IMR-90 (cell line): ENCODE measurements around the gene EMX2. TPM values are rescaled to one million over a fixed set of nuclear protein-coding genes. Genes with fewer than 3 reads are reported as not detected.

Experiments used
- ATAC-seq: fragments of 200-7000 bp; cut with Tn5 transposase; 2 replicates; pipeline ENCODE4 v1.9.1; 2020; ENCODE audit warnings: low read depth, mild to moderate bottlenecking, moderate library complexity
- BruUV-seq: library from RNA; stranded (reverse); fragments of 400-500 nt; replicated peaks from 2 replicates; lab custom pipeline; 2021; lab: Mats Ljungman, UMichigan
- CTCF ChIA-PET: fragments of 300-600 bp; formaldehyde crosslinking; extraction: SDS; loops from one replicate; lab custom pipeline; 2021; ENCODE audit warnings: antibody characterized with exemption; lab: Yijun Ruan, JAX
- POLR2A ChIA-PET: fragments of 300-600 bp; sonication (Branson Sonifier 250); formaldehyde crosslinking; loops from one replicate; lab custom pipeline; 2022; ENCODE audit warnings: antibody characterized with exemption; ENCODE audit not compliant: unreplicated experiment; lab: Charles Lee
- DNase-seq: peaks from one replicate; pipeline ENCODE4 v3.0.0; 2013
- H2AFZ ChIP-seq: replicated peaks from 2 replicates; pipeline ENCODE3; 2013; ENCODE audit warnings: low read length, mild to moderate bottlenecking; ENCODE audit not compliant: poor library complexity
- H2AK5ac ChIP-seq: 2 replicates; pipeline ENCODE4 v1.6.1; 2013; ENCODE audit warnings: low read depth, low read length, inconsistent platforms
- H2AK9ac ChIP-seq: replicated peaks from 2 replicates; pipeline ENCODE3; 2013; ENCODE audit warnings: mild to moderate bottlenecking, low read depth, low read length, moderate library complexity; ENCODE audit not compliant: poor library complexity
- H2BK120ac ChIP-seq: 2 replicates; pipeline ENCODE4 v1.6.1; 2013; ENCODE audit warnings: low read depth, low read length, inconsistent platforms
- H2BK15ac ChIP-seq: 3 replicates; pipeline ENCODE4 v1.6.1; 2013; ENCODE audit warnings: low read depth, low read length, inconsistent platforms
- H2BK20ac ChIP-seq: 2 replicates; pipeline ENCODE4 v1.6.1; 2013; ENCODE audit warnings: low read depth, mild to moderate bottlenecking, inconsistent platforms, low read length, moderate library complexity
- H2BK5ac ChIP-seq: 2 replicates; pipeline ENCODE4 v1.6.1; 2013; ENCODE audit warnings: mild to moderate bottlenecking, low read depth, low read length, inconsistent platforms; ENCODE audit not compliant: poor library complexity, severe bottlenecking
- H3K14ac ChIP-seq: replicated peaks from 2 replicates; pipeline ENCODE4 v1.6.1; 2013; ENCODE audit warnings: low read depth, low read length, inconsistent platforms
- H3K18ac ChIP-seq: 2 replicates; pipeline ENCODE4 v1.6.1; 2013; ENCODE audit warnings: low read depth, low read length, control low read depth
- H3K23ac ChIP-seq: 2 replicates; pipeline ENCODE4 v1.6.1; 2013; ENCODE audit warnings: low read depth, low read length, inconsistent platforms
- H3K27ac ChIP-seq: 2 replicates; pipeline ENCODE4 v1.5.1; 2013; ENCODE audit warnings: mild to moderate bottlenecking, control low read depth, low read length; ENCODE audit not compliant: insufficient read depth
- H3K27me3 ChIP-seq: 2 replicates; pipeline ENCODE4 v1.6.1; 2013; ENCODE audit warnings: low read length; ENCODE audit not compliant: control insufficient read depth, insufficient read depth
- H3K36me3 ChIP-seq: 2 replicates; pipeline ENCODE4 v1.6.1; 2013; ENCODE audit warnings: low read length, mixed read lengths; ENCODE audit not compliant: control insufficient read depth, insufficient read depth
- H3K4ac ChIP-seq: 2 replicates; pipeline ENCODE4 v1.6.1; 2013; ENCODE audit warnings: low read depth, low read length, inconsistent platforms
- H3K4me1 ChIP-seq: 2 replicates; pipeline ENCODE4 v1.6.1; 2013; ENCODE audit warnings: low read length, mixed read lengths; ENCODE audit not compliant: control insufficient read depth, insufficient read depth
- H3K4me2 ChIP-seq: 2 replicates; pipeline ENCODE4 v1.6.1; 2013; ENCODE audit warnings: low read depth, mild to moderate bottlenecking, control low read depth, low read length, moderate library complexity
- H3K4me3 ChIP-seq: 2 replicates; pipeline ENCODE4 v1.5.1; 2013; ENCODE audit warnings: low read depth, mild to moderate bottlenecking, control low read depth, low read length, moderate library complexity; ENCODE audit not compliant: insufficient read depth
- H3K56ac ChIP-seq: 2 replicates; pipeline ENCODE4 v1.6.1; 2013; ENCODE audit warnings: low read length, inconsistent platforms; ENCODE audit not compliant: insufficient read depth; ENCODE audit errors: extremely low read depth
- H3K79me1 ChIP-seq, 2 experiments: 2 replicates each; pipeline ENCODE4 v1.6.1; 2013; ENCODE audit warnings: low read length in 2 of 2, inconsistent platforms in 1 of 2, low read depth in 1 of 2
- H3K9ac ChIP-seq: 2 replicates; pipeline ENCODE4 v1.6.1; 2013; ENCODE audit warnings: low read depth, low read length, control low read depth
- H3K9me1 ChIP-seq: 2 replicates; pipeline ENCODE4 v1.6.1; 2013; ENCODE audit warnings: low read length, inconsistent platforms; ENCODE audit not compliant: insufficient read depth
- H3K9me3 ChIP-seq: 2 replicates; pipeline ENCODE4 v1.6.1; 2013; ENCODE audit warnings: low read length; ENCODE audit not compliant: control insufficient read depth, insufficient read depth
- H4K20me1 ChIP-seq: 2 replicates; pipeline ENCODE4 v1.6.1; 2013; ENCODE audit warnings: low read length, inconsistent platforms; ENCODE audit not compliant: insufficient read depth
- H4K5ac ChIP-seq: 2 replicates; pipeline ENCODE4 v1.6.1; 2013; ENCODE audit warnings: mild to moderate bottlenecking, low read depth, low read length, control low read depth
- H4K8ac ChIP-seq, 2 experiments: 2 replicates each; pipeline ENCODE4 v1.6.1; 2013; ENCODE audit warnings: low read depth in 2 of 2, low read length in 2 of 2, control low read depth in 1 of 2, inconsistent platforms in 1 of 2
- H4K91ac ChIP-seq: 2 replicates; pipeline ENCODE4 v1.6.1; 2013; ENCODE audit warnings: low read depth, low read length, inconsistent platforms; ENCODE audit not compliant: insufficient read depth
- BHLHE40 ChIP-seq: fragments of 150-350 bp; IDR thresholded peaks from 2 replicates; pipeline ENCODE4 v1.6.1; 2016; ENCODE audit warnings: mild to moderate bottlenecking, low read depth, low read length
- ELK1 ChIP-seq: fragments of 150-350 bp; IDR thresholded peaks from 2 replicates; pipeline ENCODE4 v1.6.1; 2016; ENCODE audit warnings: low read depth, mild to moderate bottlenecking, low read length, moderate library complexity, borderline replicate concordance
- FOS ChIP-seq: fragments of 150-350 bp; IDR thresholded peaks from 2 replicates; pipeline ENCODE4 v1.6.1; 2016; ENCODE audit warnings: low read depth, low read length
- MAFK ChIP-seq: IDR thresholded peaks from 2 replicates; pipeline ENCODE4 v1.6.1; 2012; ENCODE audit warnings: low read depth, low read length, improper control_type of control experiment
- RAD21 ChIP-seq: IDR thresholded peaks from 2 replicates; pipeline ENCODE4 v1.6.1; 2012; ENCODE audit warnings: low read length, improper control_type of control experiment
- RCOR1 ChIP-seq: IDR thresholded peaks from 2 replicates; pipeline ENCODE4 v1.6.1; 2012; ENCODE audit warnings: mild to moderate bottlenecking, low read length, improper control_type of control experiment; ENCODE audit not compliant: insufficient replicate concordance
- RFX5 ChIP-seq: IDR thresholded peaks from 2 replicates; pipeline ENCODE4 v1.8.0; 2012; ENCODE audit warnings: low read depth, mild to moderate bottlenecking, low read length, moderate library complexity
- WGBS, 2 experiments: methylation state at CpG; one replicate each; pipeline versions ENCODE4 v1.1.5 to v1.1.7; 2013; ENCODE audit warnings: missing lambda C conversion rate in 2 of 2; ENCODE audit not compliant: insufficient read length in 1 of 2; ENCODE audit errors: extremely low coverage in 2 of 2; 5-methylcytosine and 5-hydroxymethylcytosine counted together
- dilution Hi-C: fragments of 300-500 bp; cut with HindIII; formaldehyde crosslinking; loops from one replicate; pipeline ENCODE4 v1.14.3; 2018; ENCODE audit warnings: low sequenced_read_pairs; ENCODE audit not compliant: unreplicated experiment
- in situ Hi-C: fragments of 300-500 bp; cut with MboI; formaldehyde crosslinking; loops from 3 replicates; pipeline ENCODE4 v1.14.3; 2019; ENCODE audit warnings: low sequenced_read_pairs, inconsistent platforms, mixed read lengths
- intact Hi-C: fragments of 100-400 bp; cut with micrococcal nuclease; formaldehyde crosslinking; loops from 2 replicates; pipeline ENCODE4 v1.10.0; 2022
- polyA plus RNA-seq, 3 experiments: library from polyadenylated mRNA; depleted of rRNA; stranded (reverse); fragments of >200 nt; gene quantifications; 2 replicates each; pipeline ENCODE4 v1.2.3, GENCODE V29; 2012; ENCODE audit warnings: low replicate concordance in 1 of 3
- total RNA-seq: library from RNA; depleted of rRNA; stranded (reverse); fragments of >200 nt; gene quantifications from 2 replicates; pipeline ENCODE4 v1.2.3, GENCODE V29; 2012

The EMX2 gene
- total and polyA plus RNA-seq, 2 of the 4 experiments (the other 2 are of a cell fraction) = not detected

GRCh38 chr10:117562220-117562619, 19.7 kb downstream of the EMX2 start:
- Histone ChIP-seq H3K4me3 (no peak overlapping the region), H3K27me3 (no peaks in the 10 kb centered on the region), H3K18ac (no peak overlapping the region), H3K4me2 (no peak overlapping the region), H3K4me1 (no peaks in the 10 kb centered on the region), H4K5ac (no peak overlapping the region), H4K20me1 (no peaks in the 10 kb centered on the region), H3K79me1 (no peaks in the 10 kb centered on the region), H3K27ac (no peak overlapping the region), H2BK15ac (no peak overlapping the region), H3K4ac (no peak overlapping the region), H4K91ac (no peak overlapping the region), H3K9me3 (peaks cover 5% of the 10 kb centered on the region; the same call in 1 of the 2 replicates), H2AFZ (no peak overlapping the region), H3K56ac (no peak overlapping the region), H3K14ac (no peak overlapping the region), H4K8ac (no peak overlapping the region), H2AK5ac (no peak overlapping the region), H3K9me1 (no peaks in the 10 kb centered on the region), H2AK9ac (no peak overlapping the region), H2BK20ac (no peak overlapping the region), H2BK5ac (no peak overlapping the region), H3K23ac (no peak overlapping the region), H3K36me3 (no peaks in the 10 kb centered on the region), H2BK120ac (no peak overlapping the region), H3K9ac (no peak overlapping the region)
- ATAC-seq = no peak
- in situ Hi-C loops (no loop called here), intact Hi-C loops (no loop called here), dilution Hi-C loops (no loop called here)
- ChIA-PET POLR2A (no interaction called here), CTCF (no interaction called here)
- 80% methylated on average over 1 of the region's 7 CpGs; no CpG with 5 or more reads in 1 of the 2 experiments for WGBS, 2 experiments
- no TSS peak for BruUV-seq
- DNase-seq = no peak
- TF ChIP-seq MAFK = no peak
- no peak for TF ChIP-seq RFX5
- TF ChIP-seq RAD21 = no peak
- TF ChIP-seq ELK1 = no peak
- TF ChIP-seq RCOR1 = no peak
- no peak for TF ChIP-seq FOS
- TF ChIP-seq BHLHE40 = no peak
